ENCODE data around the gene OLFML2B.

DNA sequence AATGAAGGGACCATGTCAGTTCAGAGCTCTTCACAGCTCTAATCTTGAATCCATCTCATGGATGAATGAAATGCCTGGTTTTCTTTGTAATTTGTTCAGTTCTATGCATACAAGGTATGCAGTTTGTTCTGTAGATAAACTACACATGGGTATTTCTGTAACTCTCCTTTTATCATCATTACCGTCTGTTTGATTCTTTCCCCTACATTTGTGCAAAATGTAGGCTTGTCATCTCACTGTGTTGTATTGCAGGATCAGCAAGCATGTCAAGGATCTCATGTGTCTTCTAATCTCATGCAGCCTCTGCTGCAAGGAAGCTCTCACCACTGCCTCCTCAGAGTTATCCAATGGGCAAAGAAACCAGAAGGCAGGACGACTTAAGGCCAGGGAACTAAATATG is 79.3 kb downstream of the OLFML2B start:
- TF ChIP-seq POLR2A (IDR thresholded peaks at IDR 0.05), result no peak
- TF ChIP-seq, protein P1, sequence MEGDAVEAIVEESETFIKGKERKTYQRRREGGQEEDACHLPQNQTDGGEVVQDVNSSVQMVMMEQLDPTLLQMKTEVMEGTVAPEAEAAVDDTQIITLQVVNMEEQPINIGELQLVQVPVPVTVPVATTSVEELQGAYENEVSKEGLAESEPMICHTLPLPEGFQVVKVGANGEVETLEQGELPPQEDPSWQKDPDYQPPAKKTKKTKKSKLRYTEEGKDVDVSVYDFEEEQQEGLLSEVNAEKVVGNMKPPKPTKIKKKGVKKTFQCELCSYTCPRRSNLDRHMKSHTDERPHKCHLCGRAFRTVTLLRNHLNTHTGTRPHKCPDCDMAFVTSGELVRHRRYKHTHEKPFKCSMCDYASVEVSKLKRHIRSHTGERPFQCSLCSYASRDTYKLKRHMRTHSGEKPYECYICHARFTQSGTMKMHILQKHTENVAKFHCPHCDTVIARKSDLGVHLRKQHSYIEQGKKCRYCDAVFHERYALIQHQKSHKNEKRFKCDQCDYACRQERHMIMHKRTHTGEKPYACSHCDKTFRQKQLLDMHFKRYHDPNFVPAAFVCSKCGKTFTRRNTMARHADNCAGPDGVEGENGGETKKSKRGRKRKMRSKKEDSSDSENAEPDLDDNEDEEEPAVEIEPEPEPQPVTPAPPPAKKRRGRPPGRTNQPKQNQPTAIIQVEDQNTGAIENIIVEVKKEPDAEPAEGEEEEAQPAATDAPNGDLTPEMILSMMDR (IDR thresholded peaks at IDR 0.05), result no peak

All from uterus (tissue), 2 donors.